NCI-H1048 (cell line): ENCODE measurements around the gene SLC38A10.

Experiments used
- DNase-seq: peaks from one replicate; lab custom pipeline; 2025; lab: John Stamatoyannopoulos, UW

The SLC38A10 gene

DNA sequence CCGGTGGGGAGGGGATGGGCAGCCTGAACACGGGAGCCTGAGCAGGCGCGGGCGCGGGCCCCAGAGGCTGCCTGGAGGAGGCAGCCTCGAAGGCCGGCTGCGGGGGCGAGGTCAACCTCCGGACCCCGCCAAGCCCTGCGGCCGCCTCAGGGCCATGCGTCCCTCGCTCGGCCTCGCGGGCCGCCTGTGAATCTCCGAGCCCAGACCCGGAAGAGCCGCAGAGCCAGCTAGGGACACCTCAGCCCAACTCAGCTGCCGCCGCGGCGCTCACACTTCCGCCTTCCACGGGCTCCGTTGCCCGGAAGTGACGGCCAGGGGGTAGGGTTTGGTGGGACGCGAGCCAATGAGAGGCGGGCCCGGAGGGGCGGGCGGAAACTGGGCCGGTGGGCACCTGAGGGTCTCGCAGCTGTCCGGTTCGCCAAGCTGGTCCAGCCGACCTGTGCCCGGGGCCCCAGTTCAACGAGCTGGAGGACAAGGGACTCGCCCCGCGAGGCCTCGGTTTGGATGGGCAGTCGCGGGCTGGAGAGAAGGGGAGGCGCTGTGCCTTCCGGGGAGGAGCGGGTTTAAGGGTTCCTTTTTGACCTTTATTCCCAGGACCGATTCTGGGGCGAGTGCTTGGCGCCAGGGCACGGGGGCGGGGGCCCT is at the start of gene SLC38A10:
Gene SLC38A10 (minus strand): TSS at position 277 of the 645 bp plus-strand sequence. CDS start 386 bp downstream, outside the sequence.
- DNase-seq, result no peak

DNA sequence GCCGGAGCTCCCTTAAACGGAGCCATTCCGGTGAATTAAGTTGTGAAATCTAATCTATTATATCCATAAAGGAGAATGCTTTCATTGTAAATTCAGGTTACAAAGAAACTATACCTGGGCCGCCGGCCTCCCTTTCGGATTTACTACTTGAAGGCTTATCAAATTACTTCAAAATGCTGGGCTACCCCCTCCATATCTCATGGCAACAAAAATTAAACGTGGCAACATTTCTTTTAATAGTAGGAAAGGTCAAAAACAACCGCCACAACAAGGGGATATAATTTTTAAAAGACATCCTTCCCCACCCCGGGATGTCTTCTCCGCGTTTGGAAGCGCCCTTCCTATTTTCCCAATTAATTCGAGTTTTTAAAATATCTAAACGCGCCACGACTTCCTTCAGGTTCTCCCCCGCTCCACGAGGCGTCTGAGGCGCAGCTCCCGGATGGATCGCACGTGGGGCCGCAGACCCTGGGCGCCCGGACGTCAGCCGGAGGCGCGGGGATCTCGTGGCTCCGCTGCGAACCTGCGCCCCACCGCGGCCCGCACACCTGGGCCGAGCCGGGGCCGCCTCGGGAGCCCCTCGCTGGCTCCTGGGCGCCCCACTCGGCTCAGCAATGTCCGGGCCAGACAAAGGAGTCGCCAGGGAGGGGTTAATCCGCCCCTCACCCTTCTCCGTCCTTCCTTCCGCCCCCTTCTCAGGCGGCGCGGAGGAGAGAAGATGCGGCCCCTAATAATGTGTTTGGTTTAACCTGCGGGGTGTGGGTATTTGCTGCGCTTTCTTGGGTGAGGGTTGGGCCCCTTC is 47.4 kb upstream of the SLC38A10 start:
- DNase-seq, result no peak

DNA sequence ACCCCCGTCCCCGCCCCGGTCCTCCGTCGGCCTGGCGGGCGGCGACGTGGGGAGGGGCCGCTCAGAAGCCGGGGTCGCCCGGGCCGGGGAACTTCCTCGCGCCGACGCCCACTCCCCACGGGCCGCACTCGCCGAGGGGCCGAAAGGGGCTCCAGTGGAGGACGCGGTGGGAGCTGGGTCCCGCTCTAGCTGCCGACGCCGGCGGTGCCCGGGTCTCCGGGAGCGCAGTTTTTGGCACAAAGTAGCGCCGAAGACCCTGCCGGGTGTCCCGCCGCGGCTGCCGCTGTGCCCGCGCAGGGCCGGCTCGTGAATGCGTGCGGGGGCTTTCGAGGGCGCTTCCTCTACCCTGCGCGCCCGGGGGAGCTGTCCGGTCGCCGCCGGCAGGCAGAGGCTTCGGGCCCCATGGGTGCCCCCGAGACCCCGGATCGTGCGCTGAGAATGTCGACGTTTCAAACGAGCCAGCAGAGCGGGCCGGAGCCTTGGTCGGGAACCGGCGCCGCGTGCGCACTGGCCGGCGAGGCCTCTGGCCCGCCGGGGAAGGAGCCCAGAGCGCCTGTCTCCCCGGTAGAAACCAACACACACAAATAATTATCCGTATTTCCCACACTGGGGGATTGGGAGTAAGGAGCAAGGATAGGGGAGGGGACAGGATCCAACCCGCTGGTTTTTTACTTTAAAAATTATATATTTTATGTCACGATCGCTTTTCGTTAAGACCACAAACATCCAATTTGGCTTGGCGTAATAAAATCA is 46.6 kb upstream of the SLC38A10 start:
- no peak for DNase-seq

DNA sequence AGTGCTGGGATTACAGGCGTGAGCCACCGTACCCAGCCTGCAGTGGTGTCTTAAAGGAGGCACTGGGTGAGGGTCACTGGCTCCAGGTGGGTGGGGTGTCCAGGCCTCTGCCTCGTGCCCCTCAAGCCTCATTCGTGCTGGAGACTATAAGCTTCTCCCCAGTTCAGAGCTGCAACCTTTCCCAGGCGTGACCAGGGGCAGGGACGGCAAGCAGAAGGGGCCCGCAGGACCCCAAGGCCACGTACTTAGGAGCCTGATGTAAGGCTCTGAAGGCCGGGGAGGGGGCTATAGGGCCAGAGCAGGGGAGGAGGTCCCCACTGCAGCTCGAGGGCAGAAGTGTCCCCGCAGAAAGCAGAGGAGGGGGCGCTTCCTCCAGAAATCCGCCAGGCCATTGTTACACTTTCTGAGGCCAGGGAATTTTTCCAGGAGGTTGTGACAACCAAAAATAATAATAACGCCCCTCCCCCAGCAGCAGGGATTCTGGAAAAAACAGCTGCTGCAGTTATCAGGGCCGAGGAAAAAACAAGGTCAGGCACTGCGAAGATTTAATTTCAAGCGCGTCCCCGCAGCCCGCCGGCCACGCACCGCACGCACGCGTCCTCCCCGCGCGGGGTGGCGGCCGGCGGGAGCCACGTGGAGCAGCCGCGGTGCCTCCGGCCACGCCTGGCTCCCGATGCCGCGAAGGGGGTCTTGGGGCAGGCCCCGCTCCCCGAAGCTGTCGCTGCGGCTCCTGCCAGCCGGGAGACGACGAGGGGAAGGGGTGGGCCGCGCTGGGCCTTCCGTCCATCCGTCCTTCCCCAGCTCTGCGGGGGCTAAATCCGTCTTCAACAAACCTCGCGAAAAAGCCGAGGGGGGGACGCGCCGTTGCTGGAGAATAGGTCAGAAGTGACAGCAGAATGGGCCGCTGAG is 45.8 kb upstream of the SLC38A10 start:
- no peak for DNase-seq

DNA sequence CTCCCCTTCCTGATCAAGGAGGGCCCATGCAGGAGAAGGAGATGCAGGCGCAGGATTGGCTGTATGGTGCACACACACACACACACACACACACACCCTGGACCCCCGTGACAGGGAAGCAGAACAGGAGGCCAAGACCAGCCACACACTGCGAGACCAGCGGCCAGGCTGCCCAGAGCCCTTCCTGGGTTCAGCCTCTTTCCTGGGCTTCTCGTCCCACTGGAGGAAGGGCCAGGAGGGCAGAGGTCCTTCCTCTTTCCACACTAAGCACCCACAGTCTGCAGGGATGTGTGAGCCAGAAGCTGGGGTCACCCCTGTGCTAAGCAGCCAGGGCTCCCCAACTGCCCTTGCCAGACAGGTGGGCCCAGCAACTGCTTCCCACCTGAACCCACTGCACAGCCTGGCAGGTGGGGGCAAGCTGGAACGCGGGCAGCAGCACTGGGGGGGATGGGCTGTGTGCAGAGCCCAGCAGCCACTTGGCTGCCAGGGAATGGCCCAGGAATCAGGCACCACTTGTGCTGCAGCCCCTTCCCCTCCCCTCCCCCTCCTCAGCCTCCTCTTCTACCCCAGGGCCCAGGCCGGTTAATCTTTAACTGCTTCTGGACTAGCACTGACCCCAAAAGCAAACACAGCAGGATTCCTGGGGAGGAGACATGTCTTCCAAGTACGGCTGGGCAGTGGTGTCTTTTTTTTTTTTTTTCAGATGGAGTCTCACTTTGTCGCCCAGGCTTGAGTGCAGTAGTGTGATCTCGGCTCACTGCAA is 44.6 kb upstream of the SLC38A10 start:
- no peak for DNase-seq

DNA sequence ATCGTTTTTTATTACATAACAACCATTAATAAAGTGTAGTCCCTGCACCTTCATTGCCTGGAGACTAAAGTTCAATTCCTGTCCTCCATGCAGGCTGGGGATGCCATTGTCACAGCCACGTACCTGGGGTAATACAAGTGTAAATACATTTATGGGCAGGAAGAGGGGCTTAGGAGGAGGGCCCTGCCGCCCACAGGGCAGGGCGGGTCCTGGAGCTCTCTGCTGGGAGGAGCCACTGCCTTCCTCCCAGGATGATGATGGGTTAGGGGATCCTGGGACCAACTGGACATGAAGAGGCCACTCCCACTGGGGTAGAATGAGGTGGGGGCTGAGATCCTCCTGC is 44.1 kb upstream of the SLC38A10 start:
- DNase-seq, result no peak

DNA sequence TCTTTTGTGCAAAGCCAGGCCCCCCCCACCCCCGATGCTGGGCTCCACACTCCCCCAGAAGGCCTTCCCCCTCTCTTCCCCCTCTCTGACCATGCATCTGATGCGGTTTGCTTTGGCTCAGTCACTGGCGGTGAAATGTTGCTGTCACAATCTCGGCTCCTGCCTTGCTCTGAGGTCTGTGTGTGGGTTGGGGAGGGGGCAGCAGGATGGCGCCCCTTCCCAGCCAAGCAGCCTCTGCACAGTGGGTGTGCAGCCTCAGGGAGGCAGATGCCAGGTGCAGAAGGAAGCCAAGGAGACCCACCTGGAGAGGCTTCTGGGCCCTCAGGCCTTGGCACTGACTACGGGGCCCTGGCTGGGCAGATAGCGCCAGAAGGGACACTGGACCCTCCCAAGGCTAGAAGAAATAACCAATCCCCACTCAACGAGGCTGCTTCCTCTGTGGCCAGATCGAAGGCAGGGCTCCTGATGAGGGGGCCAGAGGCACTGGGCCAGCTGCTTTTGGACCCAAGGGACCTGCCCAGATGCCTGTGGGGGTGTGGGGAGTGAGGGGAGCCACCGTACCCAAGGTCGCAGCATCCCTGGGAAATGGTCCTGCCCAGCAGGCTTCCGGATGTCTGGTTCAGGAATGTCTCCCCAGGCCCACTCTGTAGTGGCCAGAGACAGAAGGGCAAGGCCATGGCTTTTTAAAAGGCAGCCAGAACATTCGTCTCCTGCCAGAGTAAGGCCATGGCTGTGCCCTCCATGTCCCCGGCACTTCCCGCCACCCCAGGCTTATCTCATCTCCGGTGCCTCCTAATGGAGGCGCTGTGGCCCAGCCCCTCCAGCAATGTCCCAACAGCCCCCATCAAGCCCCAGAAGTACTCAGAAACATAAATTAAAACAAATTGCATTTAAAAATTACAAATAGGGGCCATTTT is 43.4 kb upstream of the SLC38A10 start:
- DNase-seq, result no peak

DNA sequence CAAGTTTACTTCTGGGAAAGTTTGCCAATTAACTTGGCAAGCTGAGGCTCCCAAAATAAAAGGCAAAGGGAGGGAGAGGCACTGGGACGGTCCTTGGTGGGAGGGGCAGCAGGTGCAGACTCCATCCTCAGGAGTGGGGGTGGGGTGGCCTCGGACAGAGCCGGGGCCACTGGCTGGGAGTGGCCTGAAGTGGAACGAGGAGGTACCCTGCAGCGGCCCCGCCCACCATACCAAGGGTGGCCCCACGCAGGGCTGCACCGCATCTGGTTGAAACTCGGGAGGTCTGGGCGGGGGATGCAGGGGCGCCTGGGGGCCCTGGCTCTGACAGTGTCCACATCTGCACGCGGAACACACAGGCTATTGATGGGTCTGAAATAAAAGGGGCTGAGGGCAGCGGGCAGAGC is 42.4 kb upstream of the SLC38A10 start:
- DNase-seq, result no peak

DNA sequence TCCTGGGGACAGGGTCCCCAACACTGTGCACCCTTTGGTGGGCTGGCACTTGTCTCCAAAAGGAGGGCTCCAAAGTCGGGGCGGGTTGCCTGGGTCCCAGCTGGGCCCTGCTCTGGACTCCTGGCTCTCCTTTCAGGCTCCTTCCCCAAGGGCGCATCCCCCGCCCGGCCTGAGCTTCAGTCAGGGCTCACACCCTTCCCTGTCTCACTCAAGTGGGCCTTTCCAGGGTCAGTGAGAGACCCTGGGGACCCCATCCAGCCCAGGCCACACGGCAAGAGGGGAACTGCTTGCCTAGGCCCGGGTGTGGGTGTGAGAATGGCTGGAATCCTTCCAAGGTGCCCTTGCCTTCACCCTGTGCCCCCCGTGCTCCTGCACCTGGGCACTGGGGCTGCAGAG is 41.8 kb upstream of the SLC38A10 start:
- no peak for DNase-seq

DNA sequence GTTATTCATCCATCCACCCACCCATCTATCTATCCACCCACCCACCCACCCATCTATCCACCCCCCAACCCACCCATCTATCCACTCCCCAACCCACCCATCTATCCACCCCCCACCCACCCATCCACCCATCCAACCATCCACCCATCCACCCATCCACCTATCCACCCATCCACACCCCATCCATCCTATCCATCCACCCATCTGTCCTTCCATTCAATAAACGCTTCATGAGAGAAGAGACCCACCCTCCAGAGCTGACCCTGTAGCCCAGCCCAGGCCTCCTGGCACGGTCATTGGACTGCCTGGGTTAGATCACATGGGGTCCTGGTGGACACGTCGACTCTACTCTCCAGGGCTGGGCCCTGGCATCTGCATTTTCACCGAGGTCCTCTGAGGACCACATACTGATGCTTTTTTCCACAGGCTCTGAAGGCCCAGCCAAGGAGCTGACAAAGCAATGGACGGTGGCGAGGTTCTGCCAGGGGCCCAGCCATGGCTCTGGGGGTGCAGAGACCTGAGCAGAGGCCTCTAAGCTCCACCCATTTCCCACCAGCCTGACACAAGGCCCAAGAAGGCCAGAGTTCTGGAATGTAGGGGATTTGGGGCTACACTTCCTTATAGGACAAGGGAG is 41.3 kb upstream of the SLC38A10 start:
- DNase-seq, result no peak

DNA sequence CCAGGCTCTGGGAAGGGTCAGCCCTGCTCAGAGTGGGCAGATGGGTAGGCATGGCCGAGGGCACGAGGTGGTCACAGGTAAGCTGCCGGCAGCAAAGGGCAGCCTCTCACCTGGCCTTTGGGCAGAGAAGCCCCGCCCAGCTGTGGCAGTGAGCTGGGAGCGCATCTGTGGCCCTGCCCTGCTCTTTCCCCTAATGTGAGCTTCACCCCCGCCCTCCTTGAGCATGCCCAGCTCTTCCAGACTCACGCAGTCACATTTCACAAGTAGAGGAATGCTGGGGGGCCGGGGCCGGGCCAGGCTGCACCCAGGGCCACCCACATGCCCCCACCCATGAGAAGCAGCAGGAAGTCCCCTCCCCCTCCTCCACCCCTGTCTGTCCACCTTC is 40.7 kb upstream of the SLC38A10 start:
- DNase-seq, result no peak

DNA sequence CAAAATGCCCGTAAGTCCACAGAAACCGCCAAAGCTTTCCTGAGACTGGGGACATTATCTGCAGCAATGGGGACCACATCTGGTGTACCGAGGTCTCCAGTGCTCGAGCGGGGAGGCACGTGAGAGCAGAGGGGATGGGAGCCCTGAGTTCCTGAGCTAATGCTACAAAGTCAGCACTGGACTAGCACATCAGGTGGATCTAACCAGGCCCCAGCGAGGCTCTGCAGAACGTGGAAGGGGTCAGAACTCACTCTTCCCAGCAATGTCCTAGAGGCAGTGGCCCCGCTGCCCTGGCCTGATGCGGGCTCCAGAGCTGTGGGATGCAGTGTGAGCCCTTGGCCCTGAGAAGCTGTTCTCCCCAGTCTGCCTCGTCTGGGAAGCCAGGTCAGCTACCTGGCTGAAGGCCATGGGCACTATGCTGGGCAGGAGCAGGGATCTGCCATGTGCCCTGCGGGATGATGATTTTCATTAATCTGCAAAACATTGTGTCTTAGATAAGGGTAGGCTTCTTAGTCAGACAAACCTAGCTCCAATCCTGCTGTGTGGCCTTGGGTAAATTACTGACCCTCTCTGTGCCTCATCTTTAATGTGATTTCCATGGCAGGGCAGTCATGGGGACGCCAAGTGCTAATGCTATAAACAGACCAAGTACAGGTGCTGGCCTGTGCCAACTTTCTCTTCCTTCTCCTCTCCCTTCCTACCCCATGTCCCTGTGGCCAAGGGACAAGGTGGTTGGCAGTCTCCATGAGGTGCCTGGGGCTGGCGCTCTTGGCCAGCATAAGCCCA is 40.1 kb upstream of the SLC38A10 start:
- no peak for DNase-seq

DNA sequence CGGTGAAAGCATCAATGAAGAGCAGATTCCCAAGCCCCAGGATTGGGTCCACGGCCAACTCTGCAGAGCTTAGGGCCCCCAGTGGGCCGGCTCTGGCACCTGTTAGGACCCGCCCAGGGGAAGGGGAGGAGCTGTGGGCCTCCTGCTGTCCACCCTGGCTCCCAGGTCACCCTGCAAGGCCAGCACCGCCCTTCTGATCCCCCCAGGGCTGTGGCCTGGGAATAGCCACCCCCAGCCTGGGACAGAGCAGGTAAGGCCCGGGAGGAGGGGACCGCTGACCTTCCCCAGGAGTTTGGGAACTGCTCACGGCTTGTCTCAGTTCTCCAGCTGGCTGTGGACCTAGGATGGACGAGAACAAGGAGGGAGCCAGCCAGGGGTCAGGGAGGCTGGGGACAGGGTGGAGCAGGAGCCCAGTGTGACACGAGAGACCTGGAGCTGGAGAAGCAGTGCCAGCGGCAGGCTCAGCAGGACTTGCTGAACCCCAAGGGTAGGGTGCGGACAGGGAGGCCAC is 39.3 kb upstream of the SLC38A10 start:
- no peak for DNase-seq

DNA sequence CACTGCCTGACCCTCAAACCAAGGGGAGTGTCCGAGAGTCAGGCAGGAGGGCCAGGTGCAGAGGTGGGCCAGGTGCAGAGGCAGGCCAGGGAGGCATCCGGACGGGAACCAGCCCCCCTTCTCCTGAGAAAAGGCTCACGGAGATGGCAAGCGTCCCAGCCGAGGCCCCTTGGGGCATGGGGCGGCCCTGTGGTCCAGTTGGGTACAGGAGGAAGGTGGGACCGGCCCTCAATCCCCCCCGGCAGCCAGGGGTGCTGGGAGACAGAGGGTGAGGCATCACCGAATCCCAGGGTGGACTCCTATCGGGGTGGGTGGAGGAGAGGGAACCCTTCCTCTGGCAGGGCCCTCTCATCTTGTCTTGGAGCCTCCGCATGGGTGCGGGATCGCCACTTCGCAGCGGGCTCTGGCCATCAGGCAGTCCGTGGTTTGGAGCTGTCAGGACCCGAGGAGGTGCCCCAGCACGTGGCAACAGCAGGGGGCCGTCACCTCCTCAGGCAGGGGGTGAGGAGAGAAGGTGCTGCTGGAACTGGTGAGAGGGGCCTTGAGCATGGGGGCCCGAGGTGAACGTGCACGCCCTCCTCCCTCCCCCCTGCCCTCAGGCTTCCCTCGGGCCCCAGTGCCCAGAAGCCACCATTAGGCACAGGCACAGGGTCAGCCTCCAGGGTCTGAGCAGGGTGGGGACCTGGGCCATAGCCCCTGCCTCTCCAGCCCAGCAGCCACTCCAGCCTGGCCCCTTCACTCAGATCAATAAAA is 38.7 kb upstream of the SLC38A10 start:
- DNase-seq, result no peak

DNA sequence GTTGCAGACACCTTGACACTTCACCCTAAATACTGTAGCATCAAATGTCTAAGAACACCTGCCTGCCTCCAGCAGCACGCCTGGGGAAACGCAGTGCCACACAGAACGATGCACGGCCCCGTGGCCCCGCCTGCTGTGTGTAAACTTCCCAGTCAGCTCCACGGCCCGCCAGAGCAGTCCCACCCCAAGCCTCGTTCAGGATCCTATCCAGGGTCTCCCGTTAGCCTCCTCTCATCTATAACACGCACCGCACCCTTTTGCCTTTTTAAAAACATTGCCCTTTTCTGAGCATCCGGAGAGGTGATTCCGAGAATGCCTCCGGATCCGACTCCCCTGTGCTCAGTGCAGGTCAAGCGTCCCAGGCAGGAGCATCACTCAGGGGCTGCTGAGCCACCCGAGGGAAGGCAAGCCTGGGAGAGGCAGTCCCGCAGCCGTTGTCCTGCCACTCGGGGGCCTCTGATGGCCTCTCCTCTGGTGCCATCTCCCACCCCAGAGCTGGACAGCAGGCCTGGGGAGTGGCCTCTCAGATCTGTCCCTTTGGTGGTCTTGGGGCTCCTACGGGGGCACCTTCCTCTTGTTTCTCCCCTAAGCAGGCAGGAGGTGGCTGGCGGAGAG is 37.9 kb upstream of the SLC38A10 start:
- no peak for DNase-seq

DNA sequence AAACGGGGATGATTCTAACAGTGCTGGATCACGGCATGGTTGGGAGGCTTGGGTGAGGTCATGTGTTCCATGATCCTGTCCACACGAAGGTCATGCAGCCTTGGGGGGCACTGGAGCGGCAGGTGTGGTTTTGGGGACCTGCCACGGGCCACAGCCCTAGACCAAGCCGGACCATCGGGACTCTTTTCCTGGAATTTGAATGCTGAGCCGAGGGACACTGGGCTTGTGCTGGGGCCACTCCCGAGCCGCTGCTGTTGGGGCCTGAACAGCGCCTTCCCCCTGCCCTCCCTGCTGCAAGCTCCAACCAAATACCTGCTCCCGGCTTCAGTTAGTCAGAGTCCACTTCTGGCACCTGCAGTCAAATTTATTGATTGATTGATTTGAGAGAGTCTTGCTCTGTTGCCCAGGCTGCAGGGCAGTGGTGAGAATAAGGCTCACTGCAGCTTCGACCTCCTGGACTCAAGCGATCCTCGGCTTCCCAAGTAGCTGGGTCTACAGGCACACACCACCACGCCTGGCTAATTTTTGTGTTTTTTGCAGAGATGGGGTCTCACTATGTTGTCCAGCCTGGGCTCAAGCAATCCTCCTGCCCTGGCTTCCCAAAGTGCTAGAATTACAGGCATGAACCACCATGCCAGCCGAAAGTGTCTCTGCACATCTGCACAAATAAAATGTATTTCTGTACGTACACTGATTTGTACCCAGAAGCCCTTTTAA is 37.2 kb upstream of the SLC38A10 start:
- DNase-seq, result no peak

DNA sequence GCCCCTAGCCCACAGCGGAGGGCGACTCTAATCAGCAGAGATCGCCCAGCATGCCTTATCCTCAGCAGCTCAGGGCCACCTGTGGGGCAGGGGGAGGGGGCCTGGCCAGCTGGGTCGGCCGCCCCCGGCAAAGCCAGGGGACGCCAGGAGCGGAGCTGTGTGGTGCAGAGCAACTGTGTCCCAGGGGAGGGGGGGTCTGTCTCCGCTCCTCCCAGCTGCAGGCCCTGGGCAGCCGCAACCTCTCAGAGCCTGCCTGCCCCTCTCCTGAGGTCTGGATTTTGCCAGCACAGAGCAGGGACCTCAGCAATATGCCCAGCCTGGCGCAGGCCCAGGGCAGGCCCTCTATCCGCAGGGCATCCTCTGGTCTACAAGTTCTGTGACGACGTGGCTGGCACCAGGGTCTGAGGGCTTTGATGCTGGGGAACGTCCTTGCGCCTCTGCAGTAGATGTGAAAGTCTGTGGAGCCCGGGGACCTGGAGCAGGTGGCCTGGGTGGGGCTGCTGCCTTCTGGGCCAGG is 36.5 kb upstream of the SLC38A10 start:
- no peak for DNase-seq
